Measurements from ENCODE around the gene SHISA8.

- TF ChIP-seq CTCF (conservative IDR thresholded peaks at IDR 0.05; ENCODE audit: low read length) (no peak), EZH2phosphoT487 (IDR thresholded peaks at IDR 0.05; ENCODE audit: borderline replicate concordance) (no peak)
These were observed 52.7 kb downstream of the SHISA8 start for GRCh38 chr22:41862160-41862529.
